Right renal cortex interstitium (tissue), 3 donors: Measurements from ENCODE around the gene RAPGEF4. TPM values are rescaled to one million over a fixed set of nuclear protein-coding genes. Genes with fewer than 3 reads are reported as not detected.

Source experiments
- DNase-seq, 3 donors: peaks; one replicate each; pipeline ENCODE4 v3.0.0-alpha.2; 2013; ENCODE audit warnings: low read depth in 3 of 3, low spot score in 2 of 3
- polyA plus RNA-seq, 3 donors: library from polyadenylated mRNA; unstranded; fragments of 120-200 nt; gene quantifications; one replicate each; pipeline ENCODE4 v1.2.1, GENCODE V29; 2013; ENCODE audit not compliant: insufficient read length in 3 of 3

The RAPGEF4 gene
- polyA plus RNA-seq, 3 donors = 11.0 to 11.2 (median 11.2) TPM

DNA sequence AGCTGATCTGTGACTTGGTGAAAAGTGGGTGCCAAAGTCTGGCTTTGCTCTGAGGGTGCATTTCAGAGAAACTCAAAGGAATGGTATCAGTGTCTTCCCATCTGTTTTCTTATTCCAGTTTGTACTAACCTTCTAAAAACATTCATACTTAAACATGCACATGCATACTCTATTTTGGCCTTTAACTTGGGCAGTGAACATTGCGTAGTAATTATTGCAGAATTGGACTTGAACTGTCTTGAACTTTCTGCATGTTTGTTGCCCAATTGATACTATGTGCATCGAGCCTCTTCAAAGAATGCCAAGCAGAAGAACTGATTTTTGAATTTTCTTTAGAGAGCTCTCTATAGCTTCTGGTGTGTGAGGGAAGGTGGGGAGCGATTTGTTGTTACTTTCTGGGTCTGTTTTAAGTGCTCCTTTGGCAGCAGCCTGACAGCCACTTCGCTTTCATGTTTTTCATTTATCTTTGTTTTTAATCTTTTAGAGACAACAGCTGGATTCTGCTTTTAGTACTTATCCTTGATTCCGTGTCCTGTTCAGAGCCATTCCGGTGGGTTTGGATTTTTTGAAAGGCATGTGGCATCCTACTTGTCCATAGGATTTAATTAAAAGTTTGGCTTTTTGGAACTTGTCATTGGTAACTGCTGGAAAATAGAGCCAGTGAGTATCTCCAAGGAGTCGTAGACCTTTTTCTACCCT is 159.2 kb downstream of the RAPGEF4 start:
- DNase-seq = no peak

DNA sequence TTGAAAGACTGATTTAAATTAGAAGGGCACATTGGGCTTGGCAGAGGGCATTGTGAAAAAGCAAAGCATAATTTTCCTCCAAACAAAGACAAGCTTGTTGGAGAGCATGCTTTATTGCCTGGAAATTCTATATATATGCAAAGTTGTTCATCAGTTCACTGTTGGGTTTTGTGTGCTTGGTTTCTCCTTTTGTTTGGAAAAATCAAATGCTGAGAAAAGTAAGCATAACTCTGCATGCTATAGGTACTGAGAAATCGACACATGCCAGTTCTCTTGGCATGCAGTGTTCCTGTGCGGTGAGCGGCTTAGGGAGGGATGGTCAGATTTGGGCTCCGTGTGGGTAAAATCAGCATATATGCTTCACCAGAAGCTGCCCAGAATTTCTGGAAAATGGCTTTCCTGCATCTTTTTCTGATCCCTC is 161.0 kb downstream of the RAPGEF4 start:
- no peak for DNase-seq

DNA sequence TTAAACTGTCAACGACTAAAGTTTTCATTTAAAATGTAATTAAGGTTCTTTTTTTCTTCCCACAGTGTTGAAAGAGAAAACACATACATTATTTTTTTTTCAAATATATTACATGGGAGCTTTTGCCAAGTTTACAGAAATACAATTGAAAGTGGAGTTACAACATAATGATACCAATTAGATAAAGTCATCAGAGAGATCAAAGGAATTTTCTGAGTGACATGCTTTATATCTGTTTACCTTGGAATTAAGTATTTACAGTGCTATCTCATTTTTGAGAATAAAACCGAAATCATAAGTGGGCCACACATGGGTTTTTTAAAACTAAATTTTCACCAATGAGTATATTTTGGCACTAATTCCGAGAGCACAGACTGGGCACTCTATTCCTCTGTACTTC is 165.2 kb downstream of the RAPGEF4 start:
- no peak for DNase-seq

DNA sequence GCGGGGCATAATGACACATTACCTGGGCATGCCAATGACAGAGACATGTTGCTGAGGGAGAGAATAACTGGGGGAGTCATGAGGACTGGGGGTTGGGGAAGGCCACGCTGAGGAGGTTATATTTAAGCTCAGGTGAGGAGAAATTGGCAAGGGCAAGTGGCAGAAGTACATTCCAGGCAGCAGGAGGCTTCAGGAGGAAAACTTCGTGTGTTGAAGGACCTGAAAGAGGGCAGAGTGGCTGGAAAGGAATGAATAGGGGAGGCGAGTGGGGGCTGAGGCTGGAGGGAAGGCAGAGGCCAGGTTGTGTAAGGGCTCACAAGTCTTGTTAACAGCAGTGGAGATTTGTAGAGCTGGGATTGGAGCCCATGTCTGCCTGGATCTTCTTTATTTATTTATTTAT is 166.3 kb downstream of the RAPGEF4 start:
- DNase-seq = no peak

DNA sequence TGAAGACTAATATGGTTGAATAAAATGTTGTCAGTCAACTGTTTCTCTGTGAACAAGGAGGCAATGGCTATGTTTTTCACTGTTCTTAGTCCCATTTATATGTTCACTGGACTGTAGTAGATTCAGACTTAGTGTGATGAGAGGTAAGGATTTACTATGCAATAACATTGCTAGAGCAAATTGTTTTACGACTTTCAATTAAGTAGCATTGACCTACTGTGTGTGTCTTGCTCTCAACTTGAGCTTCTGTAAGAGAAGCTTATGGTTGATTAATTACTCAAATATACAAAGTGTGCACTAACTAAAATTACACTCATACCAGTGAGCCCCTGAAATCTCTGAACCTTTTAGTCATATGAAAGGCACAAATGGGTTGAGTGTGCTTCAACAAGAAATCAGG is 168.6 kb downstream of the RAPGEF4 start:
- no peak for DNase-seq

DNA sequence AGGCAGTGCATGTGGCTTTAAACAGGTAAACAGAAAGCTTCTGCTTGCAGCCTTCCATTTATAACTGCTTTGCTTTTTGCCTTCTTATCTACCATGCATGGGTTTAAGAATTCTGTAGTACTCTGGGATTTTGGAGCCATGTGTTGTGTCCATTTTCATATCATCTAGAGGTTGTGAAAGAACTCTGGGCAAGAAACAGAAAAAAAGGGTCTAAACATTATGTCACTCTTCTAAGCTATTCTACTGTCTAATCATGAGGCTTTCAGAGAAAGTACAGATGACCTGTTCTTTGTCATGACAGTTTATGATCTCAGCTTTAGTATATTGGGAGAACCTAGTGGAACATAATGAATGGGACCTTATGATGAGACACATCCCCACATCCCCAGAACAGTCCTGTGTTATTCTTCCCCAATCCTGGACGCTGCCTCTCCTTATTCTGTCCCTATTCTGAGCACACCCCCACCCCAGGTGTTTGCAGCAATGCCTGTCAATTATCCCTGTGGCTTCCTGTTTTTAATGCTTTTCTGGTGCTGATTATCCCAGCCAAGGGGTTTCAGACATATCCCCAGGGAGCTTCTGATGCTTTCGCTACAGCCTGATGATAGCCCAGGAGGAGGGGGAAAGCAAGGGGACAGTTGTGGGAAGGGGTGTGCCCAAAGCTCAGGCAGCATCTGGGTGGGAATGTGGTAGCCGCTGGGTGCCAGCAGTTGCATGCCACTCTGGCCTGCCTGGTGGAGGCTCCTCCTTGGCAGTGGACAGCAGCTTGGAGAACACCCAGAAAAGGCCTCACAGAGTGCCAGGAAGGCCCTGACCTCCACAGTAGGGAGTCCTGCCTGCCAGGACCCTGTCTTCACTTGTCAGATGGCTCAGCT is 170.5 kb downstream of the RAPGEF4 start:
- no peak for DNase-seq

DNA sequence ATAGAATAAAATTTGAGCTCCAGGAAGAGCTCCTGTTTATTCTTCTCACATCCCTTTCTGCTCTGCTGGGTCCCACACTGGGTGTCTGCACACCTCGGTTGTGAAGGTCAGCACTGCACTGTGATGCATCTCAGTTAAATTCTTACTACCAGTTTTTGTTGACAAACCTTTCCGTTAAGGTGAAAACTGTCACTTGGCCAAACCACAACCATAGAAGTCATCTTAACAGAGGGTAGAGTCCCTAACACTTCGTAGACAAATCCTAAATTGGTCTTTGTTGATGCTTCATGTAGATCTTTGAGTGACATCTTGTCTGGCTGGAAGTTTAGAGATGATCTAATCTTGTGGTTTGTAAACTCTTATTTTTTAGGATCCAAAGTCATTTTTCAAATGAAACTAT is 172.6 kb downstream of the RAPGEF4 start:
- DNase-seq = no peak

DNA sequence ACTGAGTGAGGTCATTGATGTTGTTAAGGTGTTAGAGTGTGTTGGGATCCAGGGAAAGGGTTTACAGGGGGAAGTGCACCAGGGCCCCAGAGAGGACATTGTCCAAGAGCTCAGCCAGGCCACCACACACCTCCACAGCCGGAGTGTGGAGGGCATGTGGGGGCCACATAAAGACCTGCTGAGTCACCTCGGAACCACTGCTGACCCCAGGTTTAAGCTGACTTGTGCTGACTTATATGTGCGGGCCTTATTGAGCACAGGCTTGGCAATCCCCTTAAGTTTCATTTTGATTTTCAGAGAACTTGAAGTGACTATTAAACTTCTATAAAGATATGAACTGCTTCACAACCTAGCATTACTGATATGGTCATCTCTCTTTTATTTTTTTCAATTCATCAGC is 173.8 kb downstream of the RAPGEF4 start:
- DNase-seq = no peak

DNA sequence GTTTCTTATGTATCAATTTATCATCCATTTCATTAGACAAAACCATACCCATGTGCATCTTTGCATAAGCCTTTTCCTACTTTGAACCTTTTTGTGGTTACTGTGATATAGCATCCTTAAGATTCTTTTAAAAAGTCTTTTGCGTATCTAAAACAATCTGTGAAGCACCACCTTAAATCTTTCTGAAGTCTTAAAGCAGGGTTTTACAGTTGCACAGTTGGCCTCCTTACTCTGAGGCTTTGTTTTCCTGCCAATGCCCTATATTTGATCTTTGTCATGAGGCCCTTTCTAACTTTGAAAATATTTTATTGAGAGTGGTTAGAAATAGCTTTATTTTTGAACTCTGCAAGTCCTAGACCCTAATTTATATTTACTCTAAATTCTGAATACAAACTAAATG is 176.6 kb downstream of the RAPGEF4 start:
- DNase-seq = no peak

DNA sequence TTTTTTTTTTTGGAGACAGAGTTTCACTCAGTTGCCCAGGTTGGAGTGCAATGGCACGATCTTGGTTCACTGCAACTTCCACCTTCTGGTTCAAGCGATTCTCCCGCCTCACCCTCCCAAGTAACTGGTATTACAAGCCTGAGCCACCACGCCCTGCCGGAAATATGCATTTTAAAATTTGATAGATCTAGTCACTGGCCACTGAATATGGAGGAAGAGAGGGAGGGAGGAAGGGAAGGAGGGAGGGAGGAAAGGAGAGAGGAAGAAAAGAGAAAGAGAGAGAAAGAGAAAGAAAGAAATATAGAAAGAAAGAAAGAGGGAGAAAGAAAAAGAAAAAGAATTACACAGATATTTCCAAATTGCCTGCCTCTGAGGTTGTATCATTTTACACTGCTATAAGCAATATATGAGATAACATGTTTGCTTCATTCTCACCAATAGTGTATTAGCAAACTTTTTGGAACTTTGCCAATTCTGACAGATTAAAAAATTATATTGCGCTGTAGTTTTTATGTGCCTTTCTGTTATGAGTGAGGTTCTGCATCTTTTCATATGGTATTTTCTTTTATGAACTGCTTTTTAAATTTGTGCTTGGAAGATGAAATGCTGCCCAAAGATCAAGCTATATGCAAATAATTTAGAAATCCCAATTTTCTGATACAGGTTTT is 178.8 kb downstream of the RAPGEF4 start:
- no peak for DNase-seq

DNA sequence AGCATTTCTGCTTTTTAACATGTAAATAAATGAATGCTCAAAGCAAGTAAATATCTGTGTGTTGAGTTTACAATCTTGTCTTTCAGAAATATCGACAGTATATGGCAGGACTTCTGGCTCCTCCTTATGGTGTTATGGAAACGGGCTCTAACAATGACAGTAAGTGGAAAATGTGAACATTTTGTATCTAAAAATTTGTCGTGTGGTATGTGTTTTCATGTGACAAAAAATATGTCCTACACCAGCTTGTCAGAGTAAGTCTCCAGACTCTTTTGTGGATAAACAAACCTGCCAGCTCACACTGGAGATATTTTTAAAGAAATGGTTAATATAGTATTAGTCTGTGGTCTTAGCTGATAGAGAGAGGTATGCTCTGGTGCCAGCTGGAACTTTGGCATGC is 182.1 kb downstream of the RAPGEF4 start:
- no peak for DNase-seq

DNA sequence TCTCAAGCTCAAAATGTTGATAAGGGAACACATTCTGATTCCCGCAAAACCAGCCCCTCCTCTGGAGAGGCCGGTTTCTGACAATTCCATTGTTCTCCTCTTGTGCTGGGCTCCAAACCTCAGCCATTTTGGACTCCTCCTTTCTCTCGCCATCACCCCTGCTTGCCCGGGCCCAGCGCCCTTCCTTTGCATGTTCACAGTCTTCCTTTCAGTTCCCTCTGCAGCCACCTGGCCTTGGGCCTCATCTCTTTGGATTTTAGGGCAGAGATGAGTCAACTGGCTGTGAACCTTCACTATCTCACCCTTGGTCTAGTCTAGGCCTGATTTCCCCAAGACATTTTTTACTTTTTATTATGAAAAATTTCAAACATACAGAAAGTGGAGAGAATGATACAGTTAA is 184.1 kb downstream of the RAPGEF4 start:
- no peak for DNase-seq

DNA sequence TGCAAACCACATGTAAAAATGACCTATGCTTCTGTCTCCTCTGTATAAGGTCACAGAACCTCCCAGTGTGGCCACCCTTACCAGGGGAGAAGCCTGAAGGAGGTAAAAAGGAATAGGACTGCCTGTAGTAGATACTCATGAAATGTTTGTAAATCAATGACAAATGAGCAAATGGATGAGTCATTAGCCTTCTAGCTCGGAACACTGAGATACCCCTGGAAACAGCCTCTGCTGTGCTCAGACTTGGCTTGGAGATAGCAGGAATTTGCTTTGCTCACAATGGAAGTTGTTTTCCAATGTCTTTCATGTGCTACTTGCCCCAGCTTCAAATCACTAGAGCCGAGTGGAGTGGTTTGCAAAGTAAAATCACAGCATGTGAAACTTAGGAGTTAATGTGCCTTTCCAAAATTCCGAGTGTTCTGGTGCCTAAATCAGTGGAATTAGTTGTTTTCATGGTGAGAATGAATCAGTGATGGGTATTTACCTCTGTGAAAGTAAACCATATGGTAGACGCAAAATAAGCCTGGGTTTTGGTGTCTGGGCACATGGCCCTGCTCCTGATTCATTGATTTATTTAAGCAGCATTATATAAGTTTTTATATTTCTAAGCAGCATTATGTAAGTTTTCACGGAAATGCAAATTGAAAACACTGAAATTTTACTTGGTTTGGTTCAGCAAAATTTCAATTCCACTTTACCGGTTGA is 186.0 kb downstream of the RAPGEF4 start:
- no peak for DNase-seq

DNA sequence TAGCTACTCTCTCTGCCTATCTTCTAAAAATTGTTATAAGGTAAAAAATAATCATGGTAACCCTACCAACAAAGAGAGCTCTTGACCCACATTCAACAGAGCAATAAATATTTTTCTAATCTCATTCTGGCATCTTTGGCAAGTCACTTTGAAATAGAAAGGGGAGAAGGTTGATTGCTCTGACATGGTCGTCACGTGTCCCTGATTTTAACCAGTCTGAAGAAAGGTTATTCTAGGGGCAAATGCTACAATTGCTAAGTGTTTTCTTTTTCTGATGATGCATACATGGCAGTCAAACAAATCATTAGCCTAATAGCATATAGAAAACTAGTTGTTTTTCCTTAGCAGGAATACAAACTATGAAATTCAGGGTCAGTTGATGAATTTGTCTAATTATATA is 186.7 kb downstream of the RAPGEF4 start:
- no peak for DNase-seq

DNA sequence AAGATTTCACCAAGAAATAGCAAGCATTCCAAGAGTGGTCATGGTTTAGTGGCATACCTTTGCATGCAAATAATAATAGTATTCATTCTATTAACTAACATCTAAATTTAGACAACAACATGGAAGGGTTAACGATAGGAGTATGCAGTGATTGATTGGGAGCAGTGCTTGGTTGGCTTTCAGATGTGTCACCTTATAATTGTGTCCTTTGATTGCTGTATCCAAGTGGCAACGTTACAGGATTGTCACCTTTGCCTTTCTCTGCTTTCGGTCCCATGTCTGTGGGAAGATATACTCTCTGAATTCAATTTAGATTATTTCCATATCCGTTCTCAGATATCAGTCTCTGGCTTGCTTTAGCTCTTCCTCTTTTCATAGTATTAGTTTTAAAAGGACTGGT is 187.2 kb downstream of the RAPGEF4 start:
- no peak for DNase-seq

DNA sequence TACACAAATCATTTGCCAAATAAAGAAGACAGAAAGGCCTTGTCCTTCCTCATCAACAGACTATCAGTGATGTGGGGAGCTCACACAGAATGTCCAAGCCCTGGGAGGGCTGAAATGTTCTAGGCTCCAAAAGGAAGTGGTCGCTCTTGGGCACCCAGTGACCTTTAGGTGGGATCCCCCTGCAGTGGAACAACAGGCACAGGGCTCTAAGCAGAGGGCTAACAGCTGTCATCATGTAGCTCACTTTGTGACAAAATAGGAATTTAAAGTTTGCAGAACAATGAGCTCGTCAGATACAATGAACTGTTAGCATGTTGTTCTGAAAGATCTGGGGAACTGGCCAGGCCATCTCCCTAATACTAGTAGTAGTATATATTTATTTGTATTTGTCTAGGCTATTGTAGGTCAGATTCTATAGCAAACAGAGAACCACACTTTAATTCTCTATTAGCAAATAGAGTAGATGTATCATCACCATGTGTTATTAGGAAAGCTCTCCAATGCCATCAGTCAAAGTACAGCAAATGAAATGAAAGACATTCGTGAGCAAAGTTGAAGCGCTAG is 188.5 kb downstream of the RAPGEF4 start:
- DNase-seq = no peak

DNA sequence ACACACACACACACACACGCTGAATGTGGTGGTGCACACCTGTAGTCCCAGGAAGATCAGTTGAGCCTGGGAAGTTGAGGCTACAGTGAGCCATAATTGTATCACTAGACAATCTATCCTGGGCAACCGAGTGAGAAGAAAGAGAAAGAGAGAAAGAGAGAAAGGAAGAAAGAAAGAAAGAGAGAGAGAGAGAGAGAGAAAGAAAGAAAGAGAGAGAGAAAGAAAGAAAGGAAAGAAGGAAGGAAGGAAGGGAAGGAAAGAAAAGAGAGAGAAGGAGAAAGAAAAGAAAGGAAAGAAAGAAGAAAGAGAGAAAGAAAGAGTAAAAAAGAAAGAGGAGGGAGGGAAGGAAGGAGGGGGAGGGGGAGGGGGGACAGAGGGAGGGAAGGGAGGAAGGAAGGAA is 190.0 kb downstream of the RAPGEF4 start:
- DNase-seq = no peak

DNA sequence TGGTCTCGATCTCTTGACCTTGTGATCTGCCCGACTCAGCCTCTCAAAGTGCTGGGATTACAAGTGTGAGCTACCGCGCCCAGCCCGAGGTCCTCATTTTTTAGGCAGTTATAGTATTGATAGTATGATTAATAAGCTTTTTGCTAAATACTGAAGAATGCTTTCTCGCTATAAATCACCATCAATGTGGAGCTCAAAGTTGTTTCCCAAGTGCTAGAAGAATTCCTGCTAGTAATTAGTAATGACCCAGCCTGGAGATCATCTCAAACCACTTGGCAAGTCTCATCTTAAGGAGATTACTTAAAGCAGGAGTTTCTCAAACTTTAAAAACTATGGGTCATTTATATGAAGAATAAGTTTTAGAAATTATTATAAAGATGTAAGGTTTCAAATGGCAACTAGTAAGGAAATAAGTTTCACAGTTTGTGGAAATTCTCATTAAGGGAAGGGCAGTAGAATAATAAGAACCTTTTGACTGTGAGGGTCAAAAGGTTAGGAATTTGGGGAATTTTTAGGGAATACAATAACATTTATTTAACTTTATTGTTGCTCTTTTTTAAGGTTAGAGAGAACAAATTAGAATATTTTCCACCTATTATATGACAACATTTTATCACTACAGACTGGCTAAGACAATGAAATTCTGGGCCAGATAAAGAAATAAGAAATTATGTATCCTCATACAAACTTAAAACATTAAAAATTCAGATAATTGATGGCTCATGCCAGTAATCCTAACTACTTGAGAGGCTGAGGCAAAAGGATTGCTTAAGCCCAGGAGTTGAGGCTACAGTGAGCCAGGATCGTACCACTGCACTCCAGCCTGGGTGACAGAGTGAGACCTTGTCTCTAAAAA is 191.4 kb downstream of the RAPGEF4 start:
- DNase-seq = no peak

DNA sequence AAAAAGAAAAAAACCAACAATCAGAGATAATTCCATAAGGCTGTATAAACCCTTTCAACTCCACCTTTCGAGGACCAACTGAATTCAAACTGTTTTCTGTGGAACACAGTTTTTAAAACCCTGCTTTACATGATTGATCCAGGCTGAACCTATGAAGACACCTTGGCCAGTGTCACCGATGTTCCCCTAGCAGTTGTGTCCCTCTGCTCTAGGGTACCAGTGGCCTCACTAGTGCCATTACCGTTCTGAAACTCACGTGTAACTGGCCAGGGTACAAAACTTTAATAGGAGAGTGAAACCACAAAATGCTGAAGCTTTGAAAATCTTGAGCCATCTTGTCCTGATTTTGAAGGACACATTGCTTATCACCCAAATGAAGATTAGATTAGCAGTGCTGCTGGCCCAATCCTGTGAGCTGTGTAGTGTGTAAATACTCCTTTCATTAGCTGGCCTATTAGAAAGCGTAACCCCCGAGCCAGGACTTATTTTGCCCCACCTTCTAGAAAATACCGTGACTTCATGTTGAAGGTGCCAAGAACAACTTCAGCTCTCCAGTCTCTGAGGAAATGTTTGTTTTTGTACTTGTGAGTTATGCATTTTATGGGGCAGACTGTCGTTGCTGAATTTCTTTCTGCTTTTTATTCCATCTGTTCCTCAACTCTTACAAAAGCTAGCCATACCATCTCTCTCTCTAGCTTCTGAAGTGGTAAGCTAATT is 192.2 kb downstream of the RAPGEF4 start:
- no peak for DNase-seq
